WTC11 (cell line): ENCODE measurements around the gene METTL24. TPM values are rescaled to one million over a fixed set of nuclear protein-coding genes. Genes with fewer than 3 reads are reported as not detected.

ENCODE experiments used
- ATAC-seq: fragments of 200-7000 bp; cut with Tn5 transposase; 2 replicates; pipeline ENCODE4 v1.10.0; 2021; ENCODE audit warnings: mild to moderate bottlenecking, moderate library complexity
- CTCF ChIA-PET: fragments of 300-600 bp; sonication (Branson Sonifier 250); formaldehyde crosslinking; loops from one replicate; lab custom pipeline; 2021; ENCODE audit warnings: antibody characterized with exemption; lab: Charles Lee
- POLR2A ChIA-PET: fragments of 350-600 bp; sonication (Branson Sonifier 250); formaldehyde crosslinking; loops from one replicate; lab custom pipeline; 2021; ENCODE audit warnings: antibody characterized with exemption; lab: Charles Lee
- DNase-seq: peaks from one replicate; pipeline ENCODE4 v3.0.0; 2021; ENCODE audit warnings: low spot score
- H3K27ac Mint-ChIP-seq: 2 replicates; pipeline ENCODE4 v1.8.0; 2021; ENCODE audit warnings: mixed read lengths
- H3K27me3 Mint-ChIP-seq: 2 replicates; pipeline ENCODE4 v1.8.0; 2021; ENCODE audit warnings: low read depth, mild to moderate bottlenecking, moderate library complexity, mixed read lengths
- H3K36me3 Mint-ChIP-seq: 2 replicates; pipeline ENCODE4 v1.8.0; 2021; ENCODE audit warnings: mixed read lengths
- H3K4me1 Mint-ChIP-seq: 2 replicates; pipeline ENCODE4 v1.8.0; 2022; ENCODE audit warnings: mixed read lengths
- H3K4me3 Mint-ChIP-seq: 2 replicates; pipeline ENCODE4 v1.8.0; 2021; ENCODE audit warnings: mild to moderate bottlenecking, moderate library complexity, mixed read lengths
- H3K9me3 Mint-ChIP-seq: 2 replicates; pipeline ENCODE4 v1.8.0; 2021; ENCODE audit warnings: mixed read lengths
- CREB1 ChIP-seq: sonication (generic); formaldehyde crosslinking; IDR thresholded peaks from 2 replicates; pipeline ENCODE4 v1.8.0; 2023; ENCODE audit warnings: mild to moderate bottlenecking, missing genetic modification reagents
- FOXK1 ChIP-seq: sonication (generic); formaldehyde crosslinking; IDR thresholded peaks from 2 replicates; pipeline ENCODE4 v1.8.0; 2022; ENCODE audit warnings: mild to moderate bottlenecking, moderate library complexity, missing genetic modification reagents
- GABPB1 ChIP-seq: sonication (generic); formaldehyde crosslinking; IDR thresholded peaks from 2 replicates; pipeline ENCODE4 v1.8.1; 2023; ENCODE audit warnings: mild to moderate bottlenecking, missing genetic modification reagents
- MYBL2 ChIP-seq: sonication (generic); formaldehyde crosslinking; IDR thresholded peaks from 2 replicates; pipeline ENCODE4 v1.8.1; 2023; ENCODE audit warnings: mild to moderate bottlenecking, moderate library complexity, missing genetic modification reagents
- PRRX2 ChIP-seq: fragments of 250-450 bp; sonication (Bioruptor Pico); IDR thresholded peaks from 2 replicates; pipeline ENCODE4 v1.8.0; 2021; ENCODE audit warnings: mild to moderate bottlenecking
- TEAD1 ChIP-seq: sonication (generic); formaldehyde crosslinking; IDR thresholded peaks from 2 replicates; pipeline ENCODE4 v1.8.0; 2022; ENCODE audit warnings: mild to moderate bottlenecking, missing genetic modification reagents
- ZNF121 ChIP-seq: sonication (generic); formaldehyde crosslinking; IDR thresholded peaks from 2 replicates; pipeline ENCODE4 v1.8.0; 2023; ENCODE audit warnings: missing genetic modification reagents
- total RNA-seq: library from RNA; stranded (reverse); gene quantifications from 3 replicates; pipeline ENCODE4 v1.2.3, GENCODE V29; 2021
- TF ChIP-seq, protein P1 (sequence below): fragments of 250-450 bp; sonication (Bioruptor Pico); IDR thresholded peaks from 2 replicates; pipeline ENCODE4 v2.1.2; 2022; ENCODE audit warnings: mild to moderate bottlenecking, moderate library complexity
- TF ChIP-seq, protein P2 (sequence below): fragments of 250-450 bp; sonication (Bioruptor Pico); IDR thresholded peaks from 2 replicates; pipeline ENCODE4 v1.9.0; 2021; ENCODE audit warnings: mild to moderate bottlenecking, borderline replicate concordance
- TF ChIP-seq, protein P3 (sequence below): sonication (generic); formaldehyde crosslinking; IDR thresholded peaks from 2 replicates; pipeline ENCODE4 v1.8.1; 2022; ENCODE audit warnings: mild to moderate bottlenecking, missing genetic modification reagents, moderate library complexity, borderline replicate concordance
- TF ChIP-seq, protein P4 (sequence below): sonication (generic); formaldehyde crosslinking; IDR thresholded peaks from 2 replicates; pipeline ENCODE4 v1.8.1; 2022; ENCODE audit warnings: mild to moderate bottlenecking, moderate library complexity, missing genetic modification reagents
- TF ChIP-seq, protein P5 (sequence below): fragments of 250-450 bp; sonication (Bioruptor Pico); IDR thresholded peaks from 2 replicates; pipeline ENCODE4 v1.9.0; 2021; ENCODE audit warnings: moderate library complexity, mild to moderate bottlenecking, inconsistent platforms, borderline replicate concordance
- TF ChIP-seq, protein P6 (sequence below): sonication (generic); formaldehyde crosslinking; IDR thresholded peaks from 2 replicates; pipeline ENCODE4 v1.8.1; 2023; ENCODE audit warnings: mild to moderate bottlenecking, missing genetic modification reagents
- TF ChIP-seq, protein P7 (sequence below): sonication (generic); formaldehyde crosslinking; IDR thresholded peaks from 2 replicates; pipeline ENCODE4 v1.8.0; 2022; ENCODE audit warnings: mild to moderate bottlenecking, missing genetic modification reagents

Gene METTL24
- total RNA-seq, 1 experiment from 2014 or later: 0.31 TPM

DNA sequence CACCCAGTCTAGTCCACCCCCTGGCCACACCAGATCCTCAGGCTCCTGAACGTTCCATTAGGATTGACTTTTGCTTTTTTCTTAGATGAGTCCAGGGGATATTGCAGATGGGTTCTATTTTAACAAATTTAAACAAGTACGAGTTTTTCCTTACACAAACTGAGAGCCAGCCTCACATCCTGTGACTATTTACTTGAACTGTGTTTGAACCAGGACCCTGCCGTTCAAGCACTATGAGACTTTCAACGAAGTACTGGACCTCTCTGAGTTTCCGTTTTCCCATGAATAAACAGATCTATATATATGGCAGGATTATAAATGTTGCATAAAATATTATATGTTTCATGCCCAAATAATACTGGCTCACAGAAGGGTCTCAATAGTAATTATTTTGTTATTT lies 1.4 kb upstream of the METTL24 start:
- POLR2A ChIA-PET: no interaction called here
- H3K27ac Mint-ChIP-seq: no peak overlapping the region
- TF ChIP-seq, protein P1, sequence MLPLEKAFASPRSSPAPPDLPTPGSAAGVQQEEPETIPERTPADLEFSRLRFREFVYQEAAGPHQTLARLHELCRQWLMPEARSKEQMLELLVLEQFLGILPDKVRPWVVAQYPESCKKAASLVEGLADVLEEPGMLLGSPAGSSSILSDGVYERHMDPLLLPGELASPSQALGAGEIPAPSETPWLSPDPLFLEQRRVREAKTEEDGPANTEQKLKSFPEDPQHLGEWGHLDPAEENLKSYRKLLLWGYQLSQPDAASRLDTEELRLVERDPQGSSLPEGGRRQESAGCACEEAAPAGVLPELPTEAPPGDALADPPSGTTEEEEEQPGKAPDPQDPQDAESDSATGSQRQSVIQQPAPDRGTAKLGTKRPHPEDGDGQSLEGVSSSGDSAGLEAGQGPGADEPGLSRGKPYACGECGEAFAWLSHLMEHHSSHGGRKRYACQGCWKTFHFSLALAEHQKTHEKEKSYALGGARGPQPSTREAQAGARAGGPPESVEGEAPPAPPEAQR (CRISPR knock-in tag): no peak
- TF ChIP-seq GABPB1 (CRISPR knock-in tag) (no peak), ZNF121 (CRISPR knock-in tag) (no peak), TEAD1 (no peak), MYBL2 (CRISPR knock-in tag) (no peak), CREB1 (CRISPR knock-in tag) (no peak), FOXK1 (no peak)
- TF ChIP-seq, protein P2, sequence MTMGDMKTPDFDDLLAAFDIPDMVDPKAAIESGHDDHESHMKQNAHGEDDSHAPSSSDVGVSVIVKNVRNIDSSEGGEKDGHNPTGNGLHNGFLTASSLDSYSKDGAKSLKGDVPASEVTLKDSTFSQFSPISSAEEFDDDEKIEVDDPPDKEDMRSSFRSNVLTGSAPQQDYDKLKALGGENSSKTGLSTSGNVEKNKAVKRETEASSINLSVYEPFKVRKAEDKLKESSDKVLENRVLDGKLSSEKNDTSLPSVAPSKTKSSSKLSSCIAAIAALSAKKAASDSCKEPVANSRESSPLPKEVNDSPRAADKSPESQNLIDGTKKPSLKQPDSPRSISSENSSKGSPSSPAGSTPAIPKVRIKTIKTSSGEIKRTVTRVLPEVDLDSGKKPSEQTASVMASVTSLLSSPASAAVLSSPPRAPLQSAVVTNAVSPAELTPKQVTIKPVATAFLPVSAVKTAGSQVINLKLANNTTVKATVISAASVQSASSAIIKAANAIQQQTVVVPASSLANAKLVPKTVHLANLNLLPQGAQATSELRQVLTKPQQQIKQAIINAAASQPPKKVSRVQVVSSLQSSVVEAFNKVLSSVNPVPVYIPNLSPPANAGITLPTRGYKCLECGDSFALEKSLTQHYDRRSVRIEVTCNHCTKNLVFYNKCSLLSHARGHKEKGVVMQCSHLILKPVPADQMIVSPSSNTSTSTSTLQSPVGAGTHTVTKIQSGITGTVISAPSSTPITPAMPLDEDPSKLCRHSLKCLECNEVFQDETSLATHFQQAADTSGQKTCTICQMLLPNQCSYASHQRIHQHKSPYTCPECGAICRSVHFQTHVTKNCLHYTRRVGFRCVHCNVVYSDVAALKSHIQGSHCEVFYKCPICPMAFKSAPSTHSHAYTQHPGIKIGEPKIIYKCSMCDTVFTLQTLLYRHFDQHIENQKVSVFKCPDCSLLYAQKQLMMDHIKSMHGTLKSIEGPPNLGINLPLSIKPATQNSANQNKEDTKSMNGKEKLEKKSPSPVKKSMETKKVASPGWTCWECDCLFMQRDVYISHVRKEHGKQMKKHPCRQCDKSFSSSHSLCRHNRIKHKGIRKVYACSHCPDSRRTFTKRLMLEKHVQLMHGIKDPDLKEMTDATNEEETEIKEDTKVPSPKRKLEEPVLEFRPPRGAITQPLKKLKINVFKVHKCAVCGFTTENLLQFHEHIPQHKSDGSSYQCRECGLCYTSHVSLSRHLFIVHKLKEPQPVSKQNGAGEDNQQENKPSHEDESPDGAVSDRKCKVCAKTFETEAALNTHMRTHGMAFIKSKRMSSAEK (CRISPR knock-in tag): no peak
- TF ChIP-seq, protein P3, sequence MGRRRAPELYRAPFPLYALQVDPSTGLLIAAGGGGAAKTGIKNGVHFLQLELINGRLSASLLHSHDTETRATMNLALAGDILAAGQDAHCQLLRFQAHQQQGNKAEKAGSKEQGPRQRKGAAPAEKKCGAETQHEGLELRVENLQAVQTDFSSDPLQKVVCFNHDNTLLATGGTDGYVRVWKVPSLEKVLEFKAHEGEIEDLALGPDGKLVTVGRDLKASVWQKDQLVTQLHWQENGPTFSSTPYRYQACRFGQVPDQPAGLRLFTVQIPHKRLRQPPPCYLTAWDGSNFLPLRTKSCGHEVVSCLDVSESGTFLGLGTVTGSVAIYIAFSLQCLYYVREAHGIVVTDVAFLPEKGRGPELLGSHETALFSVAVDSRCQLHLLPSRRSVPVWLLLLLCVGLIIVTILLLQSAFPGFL (CRISPR knock-in tag): no peak
- TF ChIP-seq, protein P4, sequence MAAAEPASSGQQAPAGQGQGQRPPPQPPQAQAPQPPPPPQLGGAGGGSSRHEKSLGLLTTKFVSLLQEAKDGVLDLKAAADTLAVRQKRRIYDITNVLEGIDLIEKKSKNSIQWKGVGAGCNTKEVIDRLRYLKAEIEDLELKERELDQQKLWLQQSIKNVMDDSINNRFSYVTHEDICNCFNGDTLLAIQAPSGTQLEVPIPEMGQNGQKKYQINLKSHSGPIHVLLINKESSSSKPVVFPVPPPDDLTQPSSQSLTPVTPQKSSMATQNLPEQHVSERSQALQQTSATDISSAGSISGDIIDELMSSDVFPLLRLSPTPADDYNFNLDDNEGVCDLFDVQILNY: no peak
- TF ChIP-seq, protein P5, sequence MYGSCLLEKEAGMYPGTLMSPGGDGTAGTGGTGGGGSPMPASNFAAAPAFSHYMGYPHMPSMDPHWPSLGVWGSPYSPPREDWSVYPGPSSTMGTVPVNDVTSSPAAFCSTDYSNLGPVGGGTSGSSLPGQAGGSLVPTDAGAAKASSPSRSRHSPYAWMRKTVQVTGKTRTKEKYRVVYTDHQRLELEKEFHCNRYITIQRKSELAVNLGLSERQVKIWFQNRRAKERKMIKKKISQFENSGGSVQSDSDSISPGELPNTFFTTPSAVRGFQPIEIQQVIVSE (CRISPR knock-in tag): no peak
- TF ChIP-seq, protein P6, sequence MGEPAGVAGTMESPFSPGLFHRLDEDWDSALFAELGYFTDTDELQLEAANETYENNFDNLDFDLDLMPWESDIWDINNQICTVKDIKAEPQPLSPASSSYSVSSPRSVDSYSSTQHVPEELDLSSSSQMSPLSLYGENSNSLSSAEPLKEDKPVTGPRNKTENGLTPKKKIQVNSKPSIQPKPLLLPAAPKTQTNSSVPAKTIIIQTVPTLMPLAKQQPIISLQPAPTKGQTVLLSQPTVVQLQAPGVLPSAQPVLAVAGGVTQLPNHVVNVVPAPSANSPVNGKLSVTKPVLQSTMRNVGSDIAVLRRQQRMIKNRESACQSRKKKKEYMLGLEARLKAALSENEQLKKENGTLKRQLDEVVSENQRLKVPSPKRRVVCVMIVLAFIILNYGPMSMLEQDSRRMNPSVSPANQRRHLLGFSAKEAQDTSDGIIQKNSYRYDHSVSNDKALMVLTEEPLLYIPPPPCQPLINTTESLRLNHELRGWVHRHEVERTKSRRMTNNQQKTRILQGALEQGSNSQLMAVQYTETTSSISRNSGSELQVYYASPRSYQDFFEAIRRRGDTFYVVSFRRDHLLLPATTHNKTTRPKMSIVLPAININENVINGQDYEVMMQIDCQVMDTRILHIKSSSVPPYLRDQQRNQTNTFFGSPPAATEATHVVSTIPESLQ (CRISPR knock-in tag): no peak

DNA sequence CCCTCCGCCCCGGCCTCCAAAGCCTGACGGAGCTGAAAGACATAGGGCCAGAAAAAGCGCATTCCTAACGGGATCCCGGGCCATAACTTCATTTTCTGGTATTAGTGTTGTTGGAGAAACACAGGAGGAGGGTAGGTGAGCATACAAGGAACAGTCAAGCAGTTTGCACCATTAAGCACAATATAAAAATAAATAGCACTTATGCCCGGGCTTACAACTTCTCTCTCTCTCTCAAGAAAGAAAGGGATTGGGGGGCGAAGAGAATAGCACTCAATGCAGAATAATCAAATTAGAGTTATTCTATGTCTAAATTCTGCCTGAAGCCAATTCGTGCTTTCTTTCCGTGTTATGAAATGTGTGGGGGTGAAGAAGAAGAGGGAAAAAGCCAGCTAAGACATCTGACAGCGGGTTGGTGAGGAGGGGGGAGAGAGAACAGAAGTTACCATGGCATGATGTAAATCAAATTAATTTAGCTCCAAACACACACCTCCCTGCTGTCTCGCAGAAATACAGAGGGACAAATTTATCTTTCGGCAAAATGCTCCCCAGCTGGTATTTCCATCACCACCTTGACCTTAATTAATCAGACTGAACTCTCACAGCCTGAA lies 508 bp upstream of the METTL24 start:
- DNase-seq (no peak), ATAC-seq (no peak)
- Mint-ChIP-seq H3K4me3 (peak overlapping the region; percentile 57), H3K9me3 (peaks cover 7% of the 10 kb centered on the region), H3K36me3 (no peaks in the 10 kb centered on the region), H3K4me1 (peaks cover 46% of the 10 kb centered on the region), H3K27ac (no peak overlapping the region), H3K27me3 (peaks cover 37% of the 10 kb centered on the region)
- CTCF ChIA-PET: interaction anchor here (0.6 to 1.1 kb wide), 2 partner anchors 17 to 868 kb away, joined by 3 to 6 read pairs; no protein-coding TSS in a partner anchor
- TF ChIP-seq, protein P7, sequence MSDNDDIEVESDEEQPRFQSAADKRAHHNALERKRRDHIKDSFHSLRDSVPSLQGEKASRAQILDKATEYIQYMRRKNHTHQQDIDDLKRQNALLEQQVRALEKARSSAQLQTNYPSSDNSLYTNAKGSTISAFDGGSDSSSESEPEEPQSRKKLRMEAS (CRISPR knock-in tag): no peak
- TF ChIP-seq PRRX2 (CRISPR knock-in tag): no peak
- POLR2A ChIA-PET: no interaction called here

More for the DNA sequence above, 1.4 kb upstream of the METTL24 start:
- H3K9me3 Mint-ChIP-seq: peaks cover 7% of the 10 kb centered on the region
- CTCF ChIA-PET: interaction anchor here (1.3 kb wide), 1 partner anchor 9 kb away, joined by 3 read pairs; no protein-coding TSS in a partner anchor
- peaks cover 37% of the 10 kb centered on the region for H3K27me3 Mint-ChIP-seq
- H3K4me1 Mint-ChIP-seq: peaks cover 40% of the 10 kb centered on the region
- peak overlapping the region; percentile 57 for H3K4me3 Mint-ChIP-seq
- ATAC-seq: no peak
- no peaks in the 10 kb centered on the region for H3K36me3 Mint-ChIP-seq
- no peak for DNase-seq
